B cell (primary cell): ENCODE measurements around the gene NECTIN1. TPM values are rescaled to one million over a fixed set of nuclear protein-coding genes. Genes with fewer than 3 reads are reported as not detected.

ENCODE experiments used
- ATAC-seq: fragments of 200-7000 bp; cut with Tn5 transposase; one replicate; pipeline ENCODE4 v1.10.0; 2021; ENCODE audit warnings: low read depth, mild to moderate bottlenecking, moderate number of reproducible peaks, moderate library complexity
- CTCF ChIA-PET: fragments of 350-600 bp; sonication (Branson Sonifier 250); formaldehyde crosslinking; loops from one replicate; lab custom pipeline; 2021; ENCODE audit warnings: antibody characterized with exemption, inconsistent platforms; lab: Charles Lee
- POLR2A ChIA-PET: fragments of 350-600 bp; sonication (Branson Sonifier 250); formaldehyde crosslinking; loops from one replicate; lab custom pipeline; 2021; ENCODE audit warnings: antibody characterized with exemption; lab: Charles Lee
- DNase-seq: peaks from one replicate; pipeline ENCODE4 v3.0.0; 2013
- H2AFZ ChIP-seq: 2 replicates; pipeline ENCODE4 v1.6.1; 2012; ENCODE audit warnings: mild to moderate bottlenecking, low read depth, low read length; ENCODE audit not compliant: insufficient read depth, poor library complexity, severe bottlenecking
- H3K27ac ChIP-seq, 2 donors: 1 replicate in 1 of 2; 2 replicates in 1 of 2; pipeline ENCODE4 v1.5.1; 2012 to 2013; ENCODE audit warnings: low read length in 2 of 2, mild to moderate bottlenecking in 2 of 2, moderate library complexity in 1 of 2
- H3K27me3 ChIP-seq, 4 experiments: fragments of 200-600 bp in 1 of 4; sonication (generic) in 1 of 4; replicated peaks in 1 of 4; 1 replicate in 2 of 4; 2 replicates in 2 of 4; pipeline versions ENCODE4 v1.6.1 to v1.7.0; 2013 to 2016; ENCODE audit warnings: low read length in 3 of 4, mild to moderate bottlenecking in 2 of 4, mixed read lengths in 1 of 4, moderate library complexity in 1 of 4; ENCODE audit not compliant: insufficient read depth in 4 of 4, control insufficient read depth in 3 of 4; ENCODE audit errors: control extremely low read depth in 1 of 4
- H3K36me3 ChIP-seq, 2 experiments: replicated peaks in 1 of 2; 1 replicate in 1 of 2; 2 replicates in 1 of 2; pipeline versions ENCODE4 v1.6.1 to v1.7.1; 2013; ENCODE audit warnings: low read length in 1 of 2; ENCODE audit not compliant: insufficient read depth in 2 of 2, control insufficient read depth in 1 of 2; ENCODE audit errors: control extremely low read depth in 1 of 2, extremely low read depth in 1 of 2
- H3K4me1 ChIP-seq, 2 donors: fragments of 200-600 bp in 1 of 2; sonication (generic) in 1 of 2; 1 replicate in 1 of 2; 2 replicates in 1 of 2; pipeline versions ENCODE4 v1.5.1 to v1.6.1; 2013 to 2017; ENCODE audit warnings: low read length in 2 of 2; ENCODE audit not compliant: control insufficient read depth in 2 of 2, insufficient read depth in 2 of 2
- H3K4me2 ChIP-seq: replicated peaks from 2 replicates; pipeline ENCODE3; 2012; ENCODE audit warnings: mild to moderate bottlenecking, low read depth, low read length; ENCODE audit not compliant: poor library complexity, severe bottlenecking
- H3K4me3 ChIP-seq, 5 experiments: fragments of 200-600 bp in 1 of 5; sonication (generic) in 1 of 5; 1 replicate in 3 of 5; 2 replicates in 2 of 5; pipeline versions ENCODE4 v1.5.1 to v1.7.0; 2011 to 2016; ENCODE audit warnings: low read length in 4 of 5, mild to moderate bottlenecking in 4 of 5, low read depth in 2 of 5, control low read depth in 1 of 5, moderate library complexity in 1 of 5; ENCODE audit not compliant: insufficient read depth in 1 of 5; ENCODE audit errors: control extremely low read depth in 1 of 5, extremely low read depth in 1 of 5
- H3K79me2 ChIP-seq: fragments of 200-600 bp; sonication (generic); one replicate; pipeline ENCODE4 v1.6.0; 2016; ENCODE audit warnings: low read length; ENCODE audit not compliant: control insufficient read depth, insufficient read depth
- H3K9ac ChIP-seq: fragments of 200-600 bp; sonication (generic); 2 replicates; pipeline ENCODE4 v1.6.1; 2017; ENCODE audit warnings: mild to moderate bottlenecking, low read length, moderate library complexity
- H3K9me3 ChIP-seq, 3 donors: one replicate each; pipeline versions ENCODE4 v1.6.1 to v1.7.1; 2013; ENCODE audit warnings: low read length in 2 of 3; ENCODE audit not compliant: control insufficient read depth in 2 of 3, insufficient read depth in 1 of 3; ENCODE audit errors: control extremely low read depth in 1 of 3
- H4K20me1 ChIP-seq: 2 replicates; pipeline ENCODE4 v1.6.0; 2012; ENCODE audit warnings: mild to moderate bottlenecking, low read length; ENCODE audit not compliant: insufficient read depth, control insufficient read depth, poor library complexity, severe bottlenecking
- H3K27ac Mint-ChIP-seq: one replicate; pipeline ENCODE4 v1.8.0; 2021; ENCODE audit warnings: mixed read lengths
- H3K27me3 Mint-ChIP-seq: one replicate; pipeline ENCODE4 v1.8.0; 2021; ENCODE audit warnings: mixed read lengths
- H3K4me1 Mint-ChIP-seq: one replicate; pipeline ENCODE4 v1.8.0; 2021; ENCODE audit warnings: mixed read lengths
- H3K4me3 Mint-ChIP-seq: one replicate; pipeline ENCODE4 v1.8.0; 2021; ENCODE audit warnings: mixed read lengths
- H3K9me3 Mint-ChIP-seq: one replicate; pipeline ENCODE4 v1.8.0; 2022; ENCODE audit warnings: mixed read lengths; ENCODE audit not compliant: insufficient read depth
- CTCF ChIP-seq: fragments of 200-600 bp; IDR thresholded peaks from one replicate; pipeline ENCODE4 v1.8.0; 2022; ENCODE audit warnings: antibody characterized with exemption, mild to moderate bottlenecking
- EZH2 ChIP-seq: IDR thresholded peaks from 2 replicates; pipeline ENCODE4 v1.6.1; 2012; ENCODE audit warnings: borderline replicate concordance, low read depth, mild to moderate bottlenecking, moderate library complexity, low read length; ENCODE audit not compliant: insufficient read depth, poor library complexity, severe bottlenecking
- WGBS: methylation state at CpG from one replicate; pipeline ENCODE4 v1.1.5; 2013; ENCODE audit warnings: missing lambda C conversion rate; ENCODE audit not compliant: insufficient coverage; 5-methylcytosine and 5-hydroxymethylcytosine counted together
- intact Hi-C: fragments of 100-400 bp; cut with micrococcal nuclease; formaldehyde crosslinking; loops from one replicate; pipeline ENCODE4 v1.10.0; 2022
- polyA plus RNA-seq: library from polyadenylated mRNA; depleted of rRNA; stranded (reverse); fragments of >200 nt; gene quantifications from 2 replicates; pipeline ENCODE4 v1.2.3, GENCODE V29; 2012
- total RNA-seq, 2 donors: library from RNA; stranded (reverse); fragments of 120-200 nt in 1 of 2; gene quantifications; 1 replicate in 1 of 2; 2 replicates in 1 of 2; pipeline versions ENCODE4 v1.2.3 to v1.2.4, GENCODE V29; 2013 to 2022

Gene NECTIN1
- total and polyA plus RNA-seq, 2 donors (not counting 1 experiment from before 2014, with no cell fraction given): 2.1 to 3.9 TPM

GRCh38 chr11:119755356-119756071 is 26.5 kb upstream of the NECTIN1 start:
- intact Hi-C loops: no loop called here
- DNase-seq (no peak), ATAC-seq (no peak)
- Mint-ChIP-seq H3K4me3 (no peak overlapping the region), H3K27ac (no peak overlapping the region), H3K4me1 (peaks cover 28% of the 10 kb centered on the region), H3K27me3 (peaks cover 13% of the 10 kb centered on the region), H3K9me3 (no peaks in the 10 kb centered on the region)
- Histone ChIP-seq H3K4me2 (no peak overlapping the region), H4K20me1 (no peaks in the 10 kb centered on the region), H3K36me3 (no peaks in the 10 kb centered on the region), H2AFZ (no peak overlapping the region), H3K9me3 (no peaks in the 10 kb centered on the region), H3K27ac (no peak overlapping the region), H3K27me3 (peaks cover 0 to 8% (median 0%) of the 10 kb centered on the region in 4 experiments), H3K4me1 (peaks cover 30 to 31% of the 10 kb centered on the region in 2 donors), H3K9ac (no peak overlapping the region), H3K79me2 (no peaks in the 10 kb centered on the region), H3K4me3 (no peak overlapping the region)
- TF ChIP-seq CTCF (no peak), EZH2 (no peak)
- 82% methylated on average over 8 of the region's 9 CpGs for WGBS
- CTCF ChIA-PET: interaction anchor here (1.4 kb wide), 1 partner anchor 26 kb away, joined by 4 read pairs; the partner anchor contains the start of gene NECTIN1
- POLR2A ChIA-PET: no interaction called here

GRCh38 chr11:119754656-119755355 is 25.8 kb upstream of the NECTIN1 start:
- intact Hi-C loops: no loop called here
- Histone ChIP-seq H3K27me3 (peaks cover 0 to 9% (median 0%) of the 10 kb centered on the region in 4 experiments), H3K9ac (no peak overlapping the region), H4K20me1 (no peaks in the 10 kb centered on the region), H3K4me1 (peaks cover 30 to 32% of the 10 kb centered on the region in 2 donors), H3K4me3 (no peak overlapping the region), H3K9me3 (no peaks in the 10 kb centered on the region), H3K27ac (no peak overlapping the region), H3K36me3 (no peaks in the 10 kb centered on the region), H3K4me2 (no peak overlapping the region), H2AFZ (no peak overlapping the region), H3K79me2 (no peaks in the 10 kb centered on the region)
- H3K27ac Mint-ChIP-seq: no peak overlapping the region
- no peak overlapping the region for H3K4me3 Mint-ChIP-seq
- peaks cover 28% of the 10 kb centered on the region for H3K4me1 Mint-ChIP-seq
- no peak for DNase-seq
- no peaks in the 10 kb centered on the region for H3K9me3 Mint-ChIP-seq
- 85% methylated on average over 14 of the region's 18 CpGs for WGBS
- ATAC-seq: no peak
- TF ChIP-seq CTCF (no peak), EZH2 (no peak)
- ChIA-PET CTCF (interaction anchor here (1.4 kb wide), 1 partner anchor 26 kb away, joined by 4 read pairs; the partner anchor contains the start of gene NECTIN1), POLR2A (no interaction called here)
- peaks cover 12% of the 10 kb centered on the region for H3K27me3 Mint-ChIP-seq
